MM.1S (cell line): ENCODE data around the gene ZNF549.

ENCODE experiments used
- CTCF ChIP-seq: fragments of 300-600 bp; sonication (generic); IDR thresholded peaks from 2 replicates; pipeline ENCODE4 v1.5.1; 2016; ENCODE audit warnings: antibody characterized with exemption, low read length, mixed read lengths
- EZH2 ChIP-seq: fragments of 300-600 bp; sonication (generic); optimal IDR thresholded peaks from 2 replicates; pipeline ENCODE3; 2017; ENCODE audit warnings: low read depth, mild to moderate bottlenecking, antibody characterized with exemption, low read length, mixed read lengths
- EZH2phosphoT487 ChIP-seq: fragments of 300-600 bp; sonication (generic); IDR thresholded peaks from 2 replicates; pipeline ENCODE4 v1.6.1; 2018; ENCODE audit warnings: antibody characterized with exemption, low read length

GRCh38 chr19:57512845-57513244 is 14.3 kb upstream of the ZNF549 start:
- TF ChIP-seq EZH2 (no peak), CTCF (no peak), EZH2phosphoT487 (no peak)
